ENCODE results near the gene GIPC1.
"Not testable (repeated sequence)": the region's sequence is repeated elsewhere in the genome, so short reads cannot be mapped to it uniquely, and the experiment has no call there.

The GIPC1 gene, protein sequence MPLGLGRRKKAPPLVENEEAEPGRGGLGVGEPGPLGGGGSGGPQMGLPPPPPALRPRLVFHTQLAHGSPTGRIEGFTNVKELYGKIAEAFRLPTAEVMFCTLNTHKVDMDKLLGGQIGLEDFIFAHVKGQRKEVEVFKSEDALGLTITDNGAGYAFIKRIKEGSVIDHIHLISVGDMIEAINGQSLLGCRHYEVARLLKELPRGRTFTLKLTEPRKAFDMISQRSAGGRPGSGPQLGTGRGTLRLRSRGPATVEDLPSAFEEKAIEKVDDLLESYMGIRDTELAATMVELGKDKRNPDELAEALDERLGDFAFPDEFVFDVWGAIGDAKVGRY

DNA sequence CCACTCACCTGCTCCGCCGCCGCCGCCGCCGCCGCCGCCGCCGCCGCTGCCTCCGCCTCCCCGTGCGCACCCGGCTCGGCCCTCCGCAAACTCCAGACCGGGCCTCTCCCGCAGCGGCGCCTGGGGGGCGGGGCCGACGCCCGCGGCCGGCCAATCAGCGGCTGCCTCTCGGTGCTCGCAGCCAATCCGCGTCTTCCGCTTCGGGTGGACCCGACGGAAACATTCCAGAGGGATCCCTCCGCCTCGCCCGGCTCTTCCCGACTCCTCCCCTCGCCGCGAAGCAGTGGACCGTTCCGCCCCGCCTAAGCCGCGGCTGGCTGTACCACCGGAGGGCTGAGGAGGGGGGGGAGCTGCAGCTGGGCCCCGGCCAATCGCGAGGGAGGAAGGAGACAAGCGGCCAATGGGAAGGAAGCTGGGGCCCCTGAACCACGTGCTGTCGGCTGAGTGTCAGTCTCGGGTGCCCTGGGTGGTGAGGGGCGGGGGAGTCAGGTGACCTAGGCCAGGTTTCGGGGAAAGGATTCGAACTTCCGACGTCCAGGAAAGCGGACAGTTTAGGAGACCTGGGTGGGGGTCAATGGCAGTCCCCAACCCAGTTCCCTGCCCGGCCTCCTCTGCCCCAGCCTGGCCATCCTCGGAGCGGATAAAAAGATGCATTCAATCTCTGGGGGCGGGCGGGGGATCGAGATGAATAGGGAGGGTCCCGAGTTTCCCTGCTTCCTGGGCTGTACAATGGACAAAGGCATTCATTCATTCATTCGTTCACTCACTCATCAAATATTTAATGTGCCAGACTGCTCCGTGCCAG, at the start of gene GIPC1:
TSS of gene GIPC1 (minus strand) at position 99 of the 805 bp plus-strand sequence. CDS start 13,151 bp downstream, outside the sequence.
- peak; percentile 59 to 66 for DNase-seq (ENCODE audit: low read depth in 2 of 2)

DNA sequence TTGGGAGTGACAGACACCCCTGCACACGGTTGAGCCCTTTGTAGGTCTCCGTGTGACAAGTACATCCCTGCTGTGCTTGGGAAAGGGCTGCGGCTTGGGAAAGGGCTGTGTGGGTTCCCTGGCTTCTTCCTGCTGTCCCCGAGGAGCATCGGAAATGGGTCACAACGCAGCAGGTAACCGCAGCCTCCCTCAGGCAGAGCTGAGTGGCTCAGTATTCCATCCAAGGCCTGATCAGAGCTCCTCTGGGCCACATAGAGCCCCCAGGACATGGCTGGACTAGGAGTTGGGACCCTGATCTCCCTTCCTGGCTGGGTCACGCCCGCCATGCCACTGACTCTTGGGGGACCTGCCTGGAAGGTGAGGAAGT, 49.8 kb upstream of the GIPC1 start:
- DNase-seq (ENCODE audit: low read depth in 2 of 2) = no peak

DNA sequence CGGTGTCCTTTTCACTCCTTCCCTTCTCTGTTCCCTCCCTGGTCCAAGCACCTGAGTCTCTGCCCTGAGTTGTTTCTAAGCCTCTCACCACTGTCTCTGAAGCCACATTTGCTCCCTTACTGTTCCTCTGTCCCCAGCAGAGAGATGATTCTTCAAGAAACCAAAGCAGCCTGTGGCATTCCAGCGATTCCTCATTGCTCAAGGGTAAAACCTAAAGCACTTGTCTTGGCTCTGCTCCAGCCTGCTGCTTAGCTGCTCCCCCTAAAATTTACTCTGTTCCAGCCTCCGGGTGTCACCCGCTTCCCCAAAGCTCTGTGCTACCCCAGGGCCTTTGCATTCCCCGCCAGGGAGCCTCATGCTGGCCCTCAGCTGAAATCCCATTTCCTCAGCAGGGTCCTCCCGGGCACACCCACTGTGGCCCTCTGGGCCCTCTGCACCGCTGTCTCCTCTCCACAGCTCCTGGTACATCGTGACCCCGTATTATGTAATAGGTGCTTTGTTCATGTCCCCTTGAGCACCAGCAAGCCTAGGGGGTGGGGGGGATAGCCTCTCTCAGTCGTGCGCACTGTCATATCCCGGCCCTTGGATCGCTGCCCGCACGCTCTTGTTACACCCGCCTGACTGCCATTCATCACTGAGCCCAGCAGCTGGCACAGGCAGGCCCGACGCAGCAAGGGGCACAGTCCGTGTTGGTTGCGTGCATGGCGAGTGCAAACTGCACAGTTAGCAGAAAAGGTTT, 49.2 kb upstream of the GIPC1 start:
- DNase-seq (ENCODE audit: low read depth in 2 of 2) = no peak

DNA sequence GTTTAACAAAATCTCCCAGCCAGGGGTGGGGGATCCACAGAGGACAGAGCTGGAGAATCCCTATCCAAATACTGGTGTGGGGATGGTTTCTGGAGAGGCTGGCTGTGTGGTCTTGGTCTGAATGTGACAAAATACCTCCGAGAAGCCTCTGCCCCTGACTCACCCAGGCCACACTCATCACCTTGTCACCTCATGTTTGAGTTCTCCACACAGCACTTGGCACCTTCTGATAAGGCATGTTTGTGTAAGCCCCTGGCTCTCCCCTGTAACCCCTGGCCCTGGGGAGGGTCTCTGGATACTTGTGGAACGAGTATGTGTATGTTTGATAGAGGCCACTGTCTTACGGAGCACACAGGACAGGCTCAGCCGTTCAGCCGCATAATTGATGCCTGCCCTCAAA, 48.1 kb upstream of the GIPC1 start:
- no peak for DNase-seq (ENCODE audit: low read depth in 2 of 2)

DNA sequence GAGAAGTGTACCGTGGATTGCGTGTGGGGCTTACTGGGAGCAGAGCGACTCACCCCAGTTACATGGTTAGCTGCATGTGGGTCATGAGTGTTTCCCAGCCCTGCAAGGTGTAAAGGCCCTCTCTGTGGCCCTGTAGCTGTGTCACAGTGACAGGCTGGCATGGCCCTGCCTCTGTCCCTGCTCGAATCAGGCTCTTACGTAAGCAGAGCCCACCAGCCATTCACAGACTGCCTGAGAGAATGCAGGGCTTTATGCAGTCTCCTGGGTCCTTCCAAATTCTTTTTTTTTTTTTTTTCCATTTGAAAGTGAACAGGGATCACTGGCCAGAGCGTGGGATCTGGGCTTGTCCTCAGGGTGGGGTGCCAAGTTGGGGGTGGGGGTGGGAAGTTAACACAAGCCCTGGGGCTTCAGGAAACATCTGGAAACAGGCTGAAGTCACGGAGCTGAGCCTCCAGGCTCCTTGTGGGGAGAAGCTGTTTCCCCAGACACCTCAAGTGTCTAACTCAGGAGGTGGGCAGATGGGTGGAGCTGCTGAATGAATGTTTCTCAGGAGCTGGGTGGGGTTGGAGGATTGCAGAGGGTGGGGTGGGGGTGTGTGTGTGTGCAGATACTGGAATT, 46.9 kb upstream of the GIPC1 start:
- no peak for DNase-seq (ENCODE audit: low read depth in 2 of 2)

DNA sequence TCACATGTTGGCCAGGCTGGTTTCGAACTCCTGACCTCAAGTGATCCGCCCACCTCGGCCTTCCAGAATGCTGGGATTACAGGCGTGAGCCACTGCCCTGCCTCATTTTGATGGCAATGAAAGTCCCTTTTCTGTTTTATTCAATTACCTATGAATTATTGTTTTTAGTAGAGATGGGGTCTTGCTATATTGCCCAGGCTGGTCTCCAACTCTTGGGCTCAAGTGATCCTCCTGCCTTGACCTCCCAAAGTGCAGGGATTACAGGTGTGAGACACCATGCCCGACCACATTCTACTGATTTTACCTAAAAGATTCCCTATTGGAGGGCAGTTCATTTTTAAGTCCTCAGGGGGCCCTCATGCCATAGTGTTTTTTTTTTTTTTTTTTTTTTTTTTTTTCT, 46.1 kb upstream of the GIPC1 start:
- DNase-seq (ENCODE audit: low read depth in 2 of 2) = not testable (repeated sequence)

DNA sequence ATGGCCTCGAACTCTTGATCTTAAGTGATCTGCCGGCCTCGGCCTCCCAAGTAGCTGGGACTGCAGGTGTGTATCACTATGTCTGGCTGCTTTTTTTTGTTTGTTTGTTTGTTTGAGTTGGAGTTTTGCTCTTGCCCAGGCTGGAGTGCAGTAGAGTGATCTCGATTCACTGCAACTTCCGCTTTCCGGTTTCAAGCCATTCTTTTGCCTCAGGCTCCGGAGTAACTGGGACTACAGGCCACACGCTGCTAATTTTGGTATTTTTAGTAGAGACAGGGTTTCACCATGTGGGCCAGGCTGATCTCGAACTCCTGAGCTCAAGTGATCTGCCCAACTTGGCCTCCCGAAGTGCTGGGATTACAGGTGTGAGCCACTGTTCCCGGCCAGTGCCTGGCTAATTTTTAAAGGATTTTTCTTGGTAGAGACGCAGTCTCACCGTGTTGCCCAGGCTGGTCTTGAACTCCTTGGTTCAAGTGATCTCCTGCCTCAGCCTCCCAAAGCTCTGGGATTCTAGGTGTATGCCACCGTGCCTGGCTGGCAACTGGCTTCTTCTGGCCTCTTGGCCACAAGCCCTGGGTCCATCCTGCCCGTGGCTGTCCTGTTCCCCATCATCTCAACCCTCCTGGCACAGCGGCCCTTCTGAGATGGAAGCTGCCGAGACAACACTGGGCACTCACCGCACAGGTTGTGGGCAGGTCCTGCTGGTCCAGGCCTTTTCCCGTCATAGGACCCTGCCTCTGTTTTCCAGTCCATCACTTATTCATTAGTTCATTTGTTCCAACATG, 45.0 kb upstream of the GIPC1 start:
- no peak for DNase-seq (ENCODE audit: low read depth in 2 of 2)

DNA sequence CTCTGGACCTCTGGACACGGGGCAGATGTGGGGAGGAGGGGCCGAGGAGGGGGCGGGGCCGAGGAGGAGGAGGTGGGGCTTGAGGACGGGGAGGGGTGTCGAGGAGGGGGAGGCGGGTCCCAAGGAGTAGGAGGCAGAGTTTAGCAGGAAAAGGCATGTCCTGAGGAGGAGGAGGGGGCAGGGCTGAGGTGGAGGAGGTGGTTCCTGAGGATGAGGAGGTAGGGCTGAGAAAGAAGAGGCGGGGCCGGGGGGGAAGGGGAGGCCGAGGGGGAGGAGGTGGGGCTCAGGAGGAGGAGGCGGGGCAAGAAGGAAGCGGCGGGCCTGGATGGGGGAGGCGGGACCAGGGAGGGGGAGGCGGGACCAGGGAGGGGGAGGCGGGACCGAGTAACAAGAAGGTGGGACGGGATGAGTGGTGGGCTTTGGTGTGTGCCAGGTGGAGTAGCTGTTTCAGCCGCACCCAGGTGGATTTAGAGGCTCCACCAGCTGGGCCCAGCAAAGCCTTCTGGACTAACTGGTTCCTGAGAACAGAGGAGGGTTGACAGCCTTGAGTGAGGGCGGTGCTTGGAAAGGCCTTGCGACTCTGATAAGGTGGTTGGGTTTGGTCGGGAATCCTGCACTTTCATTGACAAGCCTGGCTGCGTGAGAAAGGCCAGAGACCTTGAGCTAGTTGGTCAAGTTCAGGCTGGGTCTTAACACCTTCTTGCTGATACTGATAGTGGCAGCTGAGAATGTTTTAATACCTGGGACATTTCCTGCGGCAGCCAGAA, 41.2 kb upstream of the GIPC1 start:
- DNase-seq (ENCODE audit: low read depth in 2 of 2) = no peak

DNA sequence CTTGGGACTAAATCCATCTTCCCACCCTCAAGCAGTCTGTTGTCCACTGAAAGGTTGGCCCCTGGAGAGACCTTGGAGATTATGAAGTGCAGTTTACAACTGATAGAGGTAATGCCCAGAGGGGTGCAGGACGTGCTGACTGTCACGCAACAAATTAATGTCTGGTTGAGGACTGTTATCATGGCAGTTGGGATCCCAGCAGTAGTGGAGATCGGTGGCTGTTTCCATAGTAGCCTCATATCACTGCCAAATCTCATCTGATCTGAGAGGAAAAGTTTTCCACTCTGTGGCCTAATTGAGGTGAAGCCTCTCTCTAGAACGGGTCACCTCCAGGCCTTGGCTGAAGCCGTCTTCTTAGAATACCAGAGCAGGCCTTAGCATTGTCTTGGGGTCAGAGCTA, 37.5 kb upstream of the GIPC1 start:
- DNase-seq (ENCODE audit: low read depth in 2 of 2) = no peak

DNA sequence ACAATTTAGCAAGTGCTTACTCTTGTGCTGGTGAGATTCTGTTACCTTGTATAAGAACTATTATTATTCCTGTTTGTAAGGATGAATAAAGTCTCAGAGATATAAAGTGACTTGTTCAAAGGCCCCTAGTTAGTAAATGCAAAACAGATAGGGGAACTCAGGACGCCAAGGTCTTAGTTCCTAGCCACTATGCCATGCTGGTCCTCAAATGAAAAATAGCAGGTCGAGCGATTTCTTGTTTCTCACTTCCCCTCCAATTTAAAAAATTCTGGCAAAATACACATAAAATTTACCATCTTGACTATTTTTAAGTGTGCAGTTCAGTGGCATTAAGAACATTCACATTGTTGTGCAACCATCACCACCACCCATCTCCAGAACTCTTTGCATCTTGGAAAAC, 34.6 kb upstream of the GIPC1 start:
- no peak for DNase-seq (ENCODE audit: low read depth in 2 of 2)

DNA sequence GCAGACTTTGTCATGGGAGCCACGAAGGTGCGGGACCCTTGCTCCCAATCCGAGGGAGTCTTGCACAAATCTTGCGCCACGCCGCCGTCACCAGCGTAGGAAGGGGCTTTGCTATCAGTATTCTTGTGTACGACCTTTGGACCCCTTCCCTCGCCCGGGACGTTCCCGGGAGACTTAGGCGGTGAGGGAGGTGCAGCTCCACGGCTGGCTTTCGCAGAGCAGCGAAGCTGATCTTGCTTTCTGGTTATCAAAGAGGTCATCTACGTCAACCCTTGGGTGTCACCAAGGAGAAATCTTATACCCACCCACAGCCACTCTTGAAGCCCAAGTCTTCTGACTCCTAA, 34.0 kb upstream of the GIPC1 start:
- no peak for DNase-seq (ENCODE audit: low read depth in 2 of 2)

DNA sequence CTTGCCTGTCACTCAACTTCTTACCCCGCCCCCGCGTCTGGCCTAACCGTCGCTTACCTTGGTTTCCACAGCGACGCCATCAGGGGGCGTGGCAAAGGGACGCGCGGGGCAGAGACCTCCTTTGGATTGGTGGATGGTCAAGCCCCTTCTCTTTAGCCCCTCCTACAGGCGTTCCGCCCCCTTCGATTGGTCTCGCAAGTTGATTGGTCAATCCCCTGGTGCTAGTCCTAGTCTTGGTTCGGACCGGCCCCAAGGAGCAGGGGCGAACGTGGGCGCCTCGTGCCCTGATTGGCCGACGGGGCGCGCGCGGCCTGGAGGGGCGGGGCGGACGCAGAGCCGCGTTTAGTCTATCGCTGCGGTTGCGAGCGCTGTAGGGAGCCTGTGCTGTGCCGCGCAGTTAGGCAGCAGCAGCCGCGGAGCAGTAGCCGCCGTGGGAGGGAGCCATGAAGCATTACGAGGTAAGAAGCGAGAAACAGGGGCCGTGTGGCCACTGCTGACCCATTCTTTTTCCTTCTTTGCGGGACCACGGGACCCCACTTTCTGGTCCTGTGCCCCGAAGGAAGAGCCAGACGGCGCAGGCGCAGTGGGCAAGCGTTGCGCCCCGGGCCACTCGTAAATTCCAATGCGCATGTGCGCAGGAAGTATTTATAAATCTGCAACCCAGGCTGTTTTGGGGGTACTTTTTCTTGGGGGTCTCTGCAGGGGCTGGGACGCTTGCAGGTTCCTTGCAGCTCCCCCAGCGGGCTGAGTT, 33.5 kb upstream of the GIPC1 start, which contains the start of gene TECR:
TSS of gene TECR (plus strand) at position 341 of the 751 bp plus-strand sequence. CDS start at position 444, 103 bp downstream.
- peak; percentile 99 to 100 for DNase-seq (ENCODE audit: low read depth in 2 of 2)

DNA sequence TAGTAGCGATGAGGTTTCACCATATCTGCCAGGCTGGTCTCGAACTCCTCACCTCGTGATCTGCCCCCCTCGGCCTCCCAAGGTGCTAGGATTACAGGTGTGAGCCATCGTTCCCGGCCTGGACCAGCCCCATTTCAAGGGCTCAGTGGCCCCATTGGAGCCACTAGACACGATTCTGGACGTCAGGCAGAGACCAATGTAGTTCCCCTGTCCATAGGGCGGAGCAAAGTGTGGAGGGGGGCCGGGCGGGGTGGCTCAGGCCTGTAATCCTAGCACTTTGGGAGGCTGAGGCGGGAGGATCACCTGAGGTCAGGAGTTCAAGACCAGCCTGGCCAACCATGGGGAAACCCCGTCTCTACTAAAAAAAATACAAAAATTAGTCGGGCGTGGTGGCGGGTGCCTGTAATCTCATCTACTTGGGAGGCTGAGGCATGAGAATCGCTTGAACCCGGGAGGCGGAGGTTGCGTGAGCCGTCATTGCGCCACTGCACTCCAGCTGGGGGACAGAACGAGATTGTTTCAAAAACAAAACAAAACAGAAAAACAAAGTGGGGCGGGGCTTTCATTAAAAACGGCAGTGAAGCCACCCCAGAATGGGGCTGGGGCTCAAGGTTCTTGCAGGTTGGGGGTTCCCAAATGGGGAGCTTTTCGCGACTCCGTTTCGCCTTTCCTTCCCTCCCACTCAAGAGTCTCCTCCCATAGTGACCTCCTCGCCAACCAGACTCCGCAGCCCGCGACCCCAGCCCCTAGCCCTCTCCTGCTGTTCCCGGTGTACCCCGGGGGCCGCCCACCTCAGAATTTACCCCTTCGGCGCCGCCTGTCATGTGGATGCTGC, 32.7 kb upstream of the GIPC1 start:
- DNase-seq (ENCODE audit: low read depth in 2 of 2) = no peak

DNA sequence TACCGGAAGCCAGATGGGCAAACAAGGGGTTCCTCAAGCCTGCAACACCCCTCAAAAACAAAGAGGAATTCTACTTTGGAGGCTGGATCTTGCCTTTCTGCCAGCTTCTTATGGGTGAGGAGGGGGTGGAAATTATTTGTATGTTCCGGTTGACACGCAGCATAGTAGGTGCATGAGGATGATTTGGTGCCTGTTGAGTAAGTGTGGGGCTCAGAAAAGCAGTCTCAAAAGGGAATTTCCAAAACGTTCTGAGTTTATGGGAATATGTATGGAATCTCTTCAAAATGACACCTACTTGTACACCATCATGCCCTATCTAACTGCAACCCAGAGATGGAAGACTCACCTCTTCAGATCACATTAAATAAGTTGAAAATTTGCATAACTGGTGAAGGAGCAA, 30.5 kb upstream of the GIPC1 start:
- DNase-seq (ENCODE audit: low read depth in 2 of 2) = no peak

DNA sequence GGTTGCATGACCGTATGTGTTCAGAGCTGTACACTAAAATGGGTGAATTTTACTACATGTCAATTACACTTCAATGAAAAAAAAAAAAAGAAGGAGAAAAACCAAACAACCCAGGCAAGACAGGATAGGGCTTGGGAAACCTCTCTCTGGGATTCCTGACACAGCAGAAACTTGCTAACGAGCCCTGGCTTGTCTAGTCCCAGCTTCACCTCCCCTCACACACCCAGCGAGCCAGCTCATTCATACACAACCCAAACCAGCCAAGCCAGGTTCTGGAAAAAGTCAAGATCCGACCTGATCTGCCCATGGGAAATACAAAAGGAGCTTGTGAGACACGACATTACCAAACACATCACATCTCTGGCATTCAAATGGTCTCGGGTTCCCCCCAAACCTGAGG, 29.8 kb upstream of the GIPC1 start:
- no peak for DNase-seq (ENCODE audit: low read depth in 2 of 2)

DNA sequence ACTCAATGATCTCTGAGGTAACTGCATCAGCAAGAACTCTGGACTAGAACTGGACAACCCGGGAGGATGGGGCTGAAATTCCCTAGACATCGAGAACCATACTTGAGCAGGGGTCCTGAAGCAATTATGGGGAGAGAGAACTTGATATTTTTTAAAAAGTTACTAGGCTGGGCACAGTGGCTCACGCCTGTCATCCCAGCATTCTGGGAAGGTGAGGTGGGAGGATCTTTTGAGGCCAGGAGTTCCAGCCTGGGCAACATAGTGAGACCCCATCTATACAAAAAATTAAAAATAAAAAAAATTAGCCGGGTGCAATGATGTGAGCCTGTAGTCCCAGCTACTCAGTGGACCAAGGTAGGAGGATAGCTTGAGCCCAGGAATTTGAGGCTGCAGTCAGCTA, 24.6 kb upstream of the GIPC1 start:
- DNase-seq (ENCODE audit: low read depth in 2 of 2) = no peak

DNA sequence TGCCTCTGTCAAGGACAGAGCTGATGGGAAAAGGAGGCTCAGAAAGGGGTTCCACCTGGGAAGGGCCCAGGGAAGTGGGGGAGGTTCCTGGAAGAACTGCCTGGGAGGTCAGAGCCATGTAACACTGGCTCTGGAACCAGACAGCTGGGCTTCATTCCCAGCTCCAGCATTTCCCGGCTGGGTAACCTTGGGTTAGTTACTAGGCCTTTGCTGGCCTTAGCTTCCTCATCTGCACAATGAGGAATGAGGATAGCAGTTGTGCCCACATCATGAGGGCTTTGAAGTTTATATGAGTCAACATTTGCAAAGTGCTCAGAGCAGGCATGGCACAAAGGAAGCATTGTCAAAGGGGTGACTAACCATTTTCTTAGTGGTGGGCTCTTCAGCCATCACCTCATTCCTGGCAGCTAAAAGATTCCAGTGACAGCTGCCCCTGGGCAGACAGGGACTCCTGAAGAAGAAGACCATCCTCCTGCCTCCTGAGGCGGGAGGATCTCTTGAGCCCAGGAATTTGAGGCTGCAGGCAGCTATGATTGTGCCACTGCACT, 24.0 kb upstream of the GIPC1 start:
- no peak for DNase-seq (ENCODE audit: low read depth in 2 of 2)

DNA sequence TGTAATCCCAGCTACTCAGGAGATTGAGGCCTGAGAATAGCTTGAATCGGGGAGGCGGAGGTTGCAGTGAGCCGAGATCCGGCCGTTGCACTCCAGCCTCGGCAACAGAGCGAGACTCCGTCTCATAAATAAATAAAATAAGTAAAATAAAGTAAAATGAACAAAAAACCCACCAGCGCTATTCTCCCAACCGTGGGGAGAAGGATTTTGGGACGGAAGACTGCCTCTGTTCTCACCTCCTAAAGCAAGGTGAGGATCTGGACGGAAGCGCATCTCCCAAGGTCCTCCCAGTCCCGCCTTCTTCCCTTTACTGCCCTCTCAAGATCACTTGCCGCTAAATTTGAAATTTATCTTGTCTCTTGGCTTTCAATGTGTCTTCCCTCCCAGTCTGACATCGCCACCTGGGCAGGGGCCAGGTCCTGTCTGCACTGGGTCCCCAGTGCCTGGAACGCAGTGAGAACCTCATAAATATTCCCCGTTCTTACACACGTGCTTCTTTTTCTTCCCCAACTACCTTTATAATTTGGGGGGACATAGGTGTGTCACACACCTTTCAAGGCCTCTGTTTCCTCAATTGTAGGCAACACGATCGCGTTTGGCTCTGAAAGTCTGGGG, 23.4 kb upstream of the GIPC1 start:
- DNase-seq (ENCODE audit: low read depth in 2 of 2) = no peak

Data from stimulated activated CD8-positive, alpha-beta memory T cell treated with anti-CD3 and anti-CD28 coated beads, Interleukin-15, amount 100 ng/mL, for 4 hours (primary cell).